ENCODE data around the gene FUCA1. TPM values are rescaled to one million over a fixed set of nuclear protein-coding genes. Genes with fewer than 3 reads are reported as not detected.
"Not testable (repeated sequence)": the region's sequence is repeated elsewhere in the genome, so short reads cannot be mapped to it uniquely, and the experiment has no call there.

FUCA1 gene
- total RNA-seq, 2 donors from 2014 or later: 21.3 to 27.0 TPM

DNA sequence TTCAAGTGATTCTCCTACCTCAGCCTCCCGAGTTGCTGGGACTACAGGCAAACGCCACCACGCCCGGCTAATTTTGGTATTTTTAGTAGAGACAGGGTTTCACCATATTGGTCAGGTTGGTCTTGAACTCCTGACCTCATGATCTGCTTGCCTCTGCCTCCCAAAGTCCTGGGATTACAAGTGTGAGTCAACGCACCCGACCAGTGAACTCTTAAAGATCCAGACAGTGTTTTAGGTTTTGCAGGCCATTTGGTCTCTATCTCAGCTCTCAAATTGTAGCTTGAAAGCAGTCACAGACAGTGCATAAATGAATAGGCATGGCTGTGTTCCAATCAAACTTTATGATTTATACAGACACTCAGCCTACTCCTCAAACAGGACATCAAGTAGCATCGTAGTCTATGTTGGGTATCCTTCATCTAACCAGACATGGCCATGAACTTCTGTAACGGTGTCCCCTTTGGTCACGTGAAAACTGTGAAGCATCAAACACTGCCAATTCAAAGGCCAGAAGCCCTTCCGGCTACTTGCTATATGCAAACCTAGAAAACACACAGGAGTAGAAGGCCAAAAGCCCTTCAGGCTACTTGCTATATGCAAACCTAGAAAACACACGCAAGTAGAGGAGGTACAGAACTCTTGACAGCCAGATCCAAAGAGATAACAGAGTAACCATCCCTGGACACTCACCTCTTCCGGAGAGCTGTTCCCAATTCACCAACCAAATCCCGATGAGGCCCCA lies 3.1 kb downstream of the FUCA1 start:
- 90 to 91% methylated on average over 13 of the region's 13 CpGs for WGBS, 2 donors
- DNase-seq: no peak
- Histone ChIP-seq H3K4me3 (no peak overlapping the region), H3K27ac (no peak overlapping the region), H3K36me3 (replicated peaks in 1 of 2; ENCODE audit: insufficient read depth in 1 of 2, low read depth in 2 of 2) (peaks cover 0 to 7% of the 10 kb centered on the region in 2 donors), H3K9me3 (no peaks in the 10 kb centered on the region), H3K27me3 (no peaks in the 10 kb centered on the region), H3K4me1 (peaks cover 30% of the 10 kb centered on the region)
- TF ChIP-seq, protein P1, sequence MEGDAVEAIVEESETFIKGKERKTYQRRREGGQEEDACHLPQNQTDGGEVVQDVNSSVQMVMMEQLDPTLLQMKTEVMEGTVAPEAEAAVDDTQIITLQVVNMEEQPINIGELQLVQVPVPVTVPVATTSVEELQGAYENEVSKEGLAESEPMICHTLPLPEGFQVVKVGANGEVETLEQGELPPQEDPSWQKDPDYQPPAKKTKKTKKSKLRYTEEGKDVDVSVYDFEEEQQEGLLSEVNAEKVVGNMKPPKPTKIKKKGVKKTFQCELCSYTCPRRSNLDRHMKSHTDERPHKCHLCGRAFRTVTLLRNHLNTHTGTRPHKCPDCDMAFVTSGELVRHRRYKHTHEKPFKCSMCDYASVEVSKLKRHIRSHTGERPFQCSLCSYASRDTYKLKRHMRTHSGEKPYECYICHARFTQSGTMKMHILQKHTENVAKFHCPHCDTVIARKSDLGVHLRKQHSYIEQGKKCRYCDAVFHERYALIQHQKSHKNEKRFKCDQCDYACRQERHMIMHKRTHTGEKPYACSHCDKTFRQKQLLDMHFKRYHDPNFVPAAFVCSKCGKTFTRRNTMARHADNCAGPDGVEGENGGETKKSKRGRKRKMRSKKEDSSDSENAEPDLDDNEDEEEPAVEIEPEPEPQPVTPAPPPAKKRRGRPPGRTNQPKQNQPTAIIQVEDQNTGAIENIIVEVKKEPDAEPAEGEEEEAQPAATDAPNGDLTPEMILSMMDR (IDR thresholded peaks at IDR 0.05): no peak
- no peak for TF ChIP-seq POLR2A (IDR thresholded peaks at IDR 0.05)
- ATAC-seq: no peak
- intact Hi-C loops (cut with DNase I): no loop called here

DNA sequence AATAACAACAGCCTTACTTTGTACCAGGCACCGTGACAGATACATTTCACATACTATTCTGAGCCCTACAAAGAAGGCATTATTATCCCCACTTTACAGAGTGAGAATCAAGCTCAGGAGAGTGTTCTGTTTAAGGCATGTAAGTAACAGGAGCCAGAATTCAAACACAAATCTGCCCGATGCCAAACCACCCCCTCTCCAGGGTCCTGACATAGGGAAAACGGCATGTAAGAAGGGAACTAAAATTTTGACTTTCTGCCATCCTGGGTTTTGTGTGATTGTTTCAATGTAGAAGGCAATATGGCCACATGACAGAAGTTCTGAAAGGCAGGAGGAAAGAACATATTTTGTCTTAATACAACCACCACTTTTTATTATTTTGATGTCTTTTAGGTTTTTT lies 5.5 kb downstream of the FUCA1 start:
- intact Hi-C loops (cut with DNase I): no loop called here
- DNase-seq: no peak
- H3K27ac ChIP-seq: no peak overlapping the region
- no peaks in the 10 kb centered on the region for H3K9me3 ChIP-seq
- H3K4me3 ChIP-seq: no peak overlapping the region
- peaks cover 23% of the 10 kb centered on the region for H3K4me1 ChIP-seq
- WGBS, 2 donors: 70 to 80% methylated on average over 3 of the region's 3 CpGs
- no peak for ATAC-seq
- H3K27me3 ChIP-seq: no peaks in the 10 kb centered on the region
- H3K36me3 ChIP-seq (replicated peaks in 1 of 2; ENCODE audit: insufficient read depth in 1 of 2, low read depth in 2 of 2): peaks cover 0 to 10% of the 10 kb centered on the region in 2 donors
- no peak for TF ChIP-seq POLR2A (IDR thresholded peaks at IDR 0.05)
- TF ChIP-seq, protein P1 (IDR thresholded peaks at IDR 0.05): no peak

DNA sequence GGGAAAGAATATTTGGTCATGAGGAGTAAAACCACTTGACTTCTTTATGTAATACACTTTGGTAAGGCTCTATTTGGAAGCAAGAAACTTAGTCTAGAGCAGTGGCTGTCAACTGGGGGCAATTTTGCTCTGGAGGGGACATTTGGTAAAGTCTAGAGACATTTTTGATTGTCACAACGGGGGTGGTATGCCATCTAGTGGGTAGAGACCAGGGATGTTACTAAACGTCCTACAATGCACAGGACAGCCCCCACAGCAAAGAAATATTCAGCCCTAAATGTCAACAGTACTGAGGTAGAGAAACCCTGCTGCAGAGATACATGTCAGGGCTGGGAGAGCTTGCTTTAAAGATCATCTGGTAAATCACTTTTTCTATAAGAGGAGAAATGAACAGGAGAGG lies 13.5 kb downstream of the FUCA1 start:
- no peaks in the 10 kb centered on the region for H3K4me1 ChIP-seq
- intact Hi-C loops (cut with DNase I): no loop called here
- TF ChIP-seq POLR2A (IDR thresholded peaks at IDR 0.05): no peak
- TF ChIP-seq, protein P1 (IDR thresholded peaks at IDR 0.05): no peak
- ATAC-seq (no peak), DNase-seq (no peak)
- H3K4me3 ChIP-seq: no peak overlapping the region
- H3K27ac ChIP-seq: no peak overlapping the region
- 43 to 50% methylated on average over 2 of the region's 2 CpGs for WGBS, 2 donors
- no peaks in the 10 kb centered on the region for H3K9me3 ChIP-seq
- peaks cover 0 to 6% of the 10 kb centered on the region in 2 donors for H3K36me3 ChIP-seq (replicated peaks in 1 of 2; ENCODE audit: insufficient read depth in 1 of 2, low read depth in 2 of 2)
- no peaks in the 10 kb centered on the region for H3K27me3 ChIP-seq

DNA sequence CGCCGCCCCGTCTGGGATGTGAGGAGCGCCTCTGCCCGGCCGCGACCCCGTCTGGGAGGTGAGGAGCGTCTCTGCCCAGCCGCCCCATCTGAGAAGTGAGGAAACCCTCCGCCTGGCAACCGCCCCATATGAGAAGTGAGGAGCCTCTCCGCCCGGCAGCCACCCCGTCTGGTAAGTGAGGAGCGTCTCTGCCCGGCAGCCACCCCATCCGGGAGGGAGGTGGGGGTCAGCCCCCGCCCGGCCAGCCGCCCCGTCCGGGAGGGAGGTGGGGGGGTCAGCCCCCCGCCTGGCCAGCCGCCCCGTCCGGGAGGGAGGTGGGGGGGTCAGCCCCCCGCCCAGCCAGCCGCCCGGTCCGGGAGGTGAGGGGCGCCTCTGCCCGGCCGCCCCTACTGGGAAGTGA lies 15.0 kb downstream of the FUCA1 start:
- H3K4me1 ChIP-seq; intact Hi-C loops (cut with DNase I); H3K27ac ChIP-seq; DNase-seq; H3K9me3 ChIP-seq; ATAC-seq; H3K36me3 ChIP-seq (replicated peaks in 1 of 2; ENCODE audit: insufficient read depth in 1 of 2, low read depth in 2 of 2); H3K27me3 ChIP-seq; H3K4me3 ChIP-seq: not testable (repeated sequence)
- WGBS, 2 donors: 100% methylated on average over 4 of the region's 34 CpGs; no CpG with 5 or more reads in 1 of the 2 donors

DNA sequence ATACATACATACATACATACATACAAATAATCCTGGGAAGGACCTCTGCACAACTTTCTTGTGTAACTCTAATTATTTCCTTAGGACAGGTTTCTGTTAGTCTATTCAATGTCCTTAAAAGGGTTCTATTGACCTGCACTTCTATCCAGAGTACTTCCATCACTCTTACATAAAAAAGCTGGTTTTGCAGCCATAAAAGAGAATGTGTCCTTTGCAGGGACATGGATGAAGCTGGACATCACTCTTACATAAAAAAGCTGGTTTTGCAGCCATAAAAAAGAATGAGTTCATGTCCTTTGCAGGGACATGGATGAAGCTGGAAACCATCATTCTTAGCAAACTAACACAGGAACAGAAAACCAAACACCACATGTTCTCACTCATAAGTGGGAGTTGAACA lies 16.7 kb downstream of the FUCA1 start:
- H3K36me3 ChIP-seq (replicated peaks in 1 of 2; ENCODE audit: insufficient read depth in 1 of 2, low read depth in 2 of 2); H3K27me3 ChIP-seq; H3K4me1 ChIP-seq; intact Hi-C loops (cut with DNase I); H3K27ac ChIP-seq; H3K9me3 ChIP-seq; H3K4me3 ChIP-seq; DNase-seq; ATAC-seq: not testable (repeated sequence)
